Fibroblast of the aortic adventitia (primary cell): ENCODE data around the gene BCAR3. TPM values are rescaled to one million over a fixed set of nuclear protein-coding genes. Genes with fewer than 3 reads are reported as not detected.
A peak's percentile ranks its signal among the peaks of the same experiment; 100 is the strongest.

Experiments
- DNase-seq: peaks from one replicate; pipeline ENCODE4 v3.0.0-alpha.2; 2010; ENCODE audit warnings: low read depth
- H3K4me3 ChIP-seq: 2 replicates; pipeline ENCODE4 v1.5.1; 2011; ENCODE audit warnings: low read depth, mild to moderate bottlenecking, control low read depth, low read length, moderate library complexity
- total RNA-seq: library from RNA; depleted of rRNA; stranded (reverse); fragments of >200 nt; gene quantifications from 2 replicates; pipeline ENCODE4 v1.2.3, GENCODE V29; 2012; ENCODE audit warnings: low replicate concordance
- TF ChIP-seq, protein P1 (sequence below): IDR thresholded peaks from 2 replicates; pipeline ENCODE4 v1.5.1; 2011; ENCODE audit warnings: mild to moderate bottlenecking, low read length, control low read depth, inconsistent platforms; ENCODE audit not compliant: insufficient read depth

BCAR3 gene
- total RNA-seq, 1 donor, result 34.4 TPM

DNA sequence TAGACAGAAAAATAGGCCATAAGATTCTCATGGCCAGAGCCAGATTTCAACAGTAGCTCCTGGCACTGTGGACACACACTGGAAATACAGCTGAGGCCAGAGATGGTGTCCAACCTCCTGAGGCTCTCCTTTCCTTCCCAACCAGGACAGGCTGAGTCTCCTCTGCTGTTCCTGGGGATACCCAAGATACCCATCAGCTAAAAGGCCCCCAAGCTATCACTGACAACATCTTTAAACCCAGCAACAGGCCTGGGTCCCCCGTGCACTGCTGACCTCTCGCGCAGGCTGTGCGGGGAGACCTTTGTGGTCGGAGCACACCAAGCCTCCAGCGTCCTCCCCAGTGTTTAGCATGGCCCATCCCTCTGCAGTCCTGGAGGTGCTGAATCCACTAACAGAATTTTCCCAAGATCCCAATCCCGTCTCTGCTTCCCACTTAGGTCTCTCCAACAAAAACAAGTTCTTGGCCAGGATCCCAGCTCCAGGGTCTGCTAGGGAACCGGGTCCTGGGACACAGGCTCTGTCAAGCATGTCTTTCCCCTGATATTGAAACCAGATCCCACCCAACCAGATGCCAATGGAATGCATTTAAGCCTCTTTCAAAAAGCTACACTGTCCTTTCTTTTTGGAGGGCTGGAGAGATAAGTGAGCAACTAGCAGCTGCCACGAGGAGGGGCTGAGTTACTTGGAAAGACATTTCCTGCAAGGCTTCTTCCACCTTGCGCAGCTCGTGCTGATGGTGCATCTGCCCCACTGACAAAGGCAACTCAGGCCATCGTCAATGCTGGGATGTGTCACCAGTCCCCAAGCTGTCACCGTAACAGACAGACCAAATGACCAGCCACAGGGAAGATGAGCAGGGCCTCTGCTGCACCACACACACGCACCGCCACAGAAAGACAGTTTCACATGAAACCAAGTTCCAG lies 73.2 kb downstream of the BCAR3 start:
- TF ChIP-seq, protein P1, sequence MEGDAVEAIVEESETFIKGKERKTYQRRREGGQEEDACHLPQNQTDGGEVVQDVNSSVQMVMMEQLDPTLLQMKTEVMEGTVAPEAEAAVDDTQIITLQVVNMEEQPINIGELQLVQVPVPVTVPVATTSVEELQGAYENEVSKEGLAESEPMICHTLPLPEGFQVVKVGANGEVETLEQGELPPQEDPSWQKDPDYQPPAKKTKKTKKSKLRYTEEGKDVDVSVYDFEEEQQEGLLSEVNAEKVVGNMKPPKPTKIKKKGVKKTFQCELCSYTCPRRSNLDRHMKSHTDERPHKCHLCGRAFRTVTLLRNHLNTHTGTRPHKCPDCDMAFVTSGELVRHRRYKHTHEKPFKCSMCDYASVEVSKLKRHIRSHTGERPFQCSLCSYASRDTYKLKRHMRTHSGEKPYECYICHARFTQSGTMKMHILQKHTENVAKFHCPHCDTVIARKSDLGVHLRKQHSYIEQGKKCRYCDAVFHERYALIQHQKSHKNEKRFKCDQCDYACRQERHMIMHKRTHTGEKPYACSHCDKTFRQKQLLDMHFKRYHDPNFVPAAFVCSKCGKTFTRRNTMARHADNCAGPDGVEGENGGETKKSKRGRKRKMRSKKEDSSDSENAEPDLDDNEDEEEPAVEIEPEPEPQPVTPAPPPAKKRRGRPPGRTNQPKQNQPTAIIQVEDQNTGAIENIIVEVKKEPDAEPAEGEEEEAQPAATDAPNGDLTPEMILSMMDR, result no peak
- DNase-seq, result peak; percentile 78
- no peak overlapping the region for H3K4me3 ChIP-seq

DNA sequence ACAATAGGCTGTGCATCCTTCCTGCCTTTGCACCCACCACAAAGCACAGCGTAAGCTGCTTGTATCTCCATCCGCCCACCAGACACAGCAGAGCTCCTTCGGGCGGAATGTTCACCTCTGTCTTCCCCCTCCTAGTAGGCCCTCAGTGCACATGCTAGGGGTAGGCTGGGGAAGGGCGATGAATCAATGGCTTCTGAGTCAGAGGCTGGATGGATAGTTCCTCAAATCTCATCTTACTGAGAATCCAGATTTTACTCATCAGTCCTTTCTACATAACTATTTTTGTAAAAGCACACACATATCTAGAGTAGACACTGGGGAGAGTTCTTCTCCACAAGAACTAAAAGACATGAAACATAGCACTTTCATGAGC lies 73.8 kb downstream of the BCAR3 start:
- TF ChIP-seq, protein P1, result no peak
- no peak for DNase-seq
- no peak overlapping the region for H3K4me3 ChIP-seq

DNA sequence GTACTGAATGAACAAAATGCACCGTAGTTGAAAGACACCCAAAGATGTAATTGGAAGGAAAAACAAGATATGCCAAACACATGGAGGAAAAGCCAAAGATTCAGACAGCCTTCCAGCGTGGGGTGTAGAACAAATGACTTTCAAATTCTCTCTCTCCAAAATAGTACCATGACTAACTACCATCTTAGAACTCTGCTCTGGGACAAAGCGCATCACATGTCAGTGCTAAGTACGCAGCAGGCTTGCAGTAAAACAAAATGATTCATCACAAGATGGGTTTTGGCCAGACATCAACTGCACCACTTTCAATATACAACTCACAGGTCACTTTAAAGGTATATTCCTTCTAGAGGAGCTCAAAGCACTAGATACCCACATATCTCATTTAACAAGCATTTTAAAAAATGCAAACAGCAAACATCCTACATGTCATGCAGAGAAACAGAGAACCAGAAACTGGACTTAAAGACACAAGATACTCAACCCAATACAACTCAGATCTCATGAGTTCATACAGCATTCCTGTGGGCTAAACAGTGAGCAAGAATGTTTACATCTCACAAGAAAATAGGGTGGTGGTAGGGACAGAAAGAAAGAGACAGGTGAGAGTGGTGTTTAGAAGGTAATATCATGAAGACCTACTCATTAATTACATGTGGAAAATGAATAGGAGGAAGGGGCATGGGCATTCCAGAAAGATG lies 75.7 kb downstream of the BCAR3 start:
- TF ChIP-seq, protein P1, result no peak
- no peak overlapping the region for H3K4me3 ChIP-seq
- peak; percentile 93 for DNase-seq

DNA sequence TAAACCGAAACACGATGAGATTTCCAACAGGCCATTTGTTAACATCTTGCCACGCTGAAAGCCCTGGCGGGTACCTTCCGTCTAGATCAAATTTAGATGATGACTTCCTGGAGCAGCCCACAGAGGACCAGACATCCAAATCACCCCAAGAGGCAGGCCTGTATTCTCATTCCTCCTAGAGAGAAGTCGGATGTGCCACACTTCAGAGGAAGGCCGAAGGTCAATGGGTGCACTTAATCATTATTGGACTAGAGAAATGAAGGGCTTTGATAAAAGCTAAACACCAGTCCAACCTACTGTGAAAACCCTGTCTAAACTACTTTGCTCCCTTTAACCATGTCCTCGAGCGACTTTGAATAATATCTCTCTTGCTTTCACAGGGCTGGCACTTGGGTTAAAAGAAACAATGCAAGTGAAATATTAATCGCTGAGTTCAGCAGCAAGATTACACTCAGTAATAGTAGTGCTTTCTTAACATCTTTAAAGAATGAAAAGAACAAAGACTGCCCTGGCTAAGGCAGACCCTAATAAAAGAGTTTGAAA lies 76.5 kb downstream of the BCAR3 start:
- no peak for DNase-seq
- no peak overlapping the region for H3K4me3 ChIP-seq
- TF ChIP-seq, protein P1, result no peak

DNA sequence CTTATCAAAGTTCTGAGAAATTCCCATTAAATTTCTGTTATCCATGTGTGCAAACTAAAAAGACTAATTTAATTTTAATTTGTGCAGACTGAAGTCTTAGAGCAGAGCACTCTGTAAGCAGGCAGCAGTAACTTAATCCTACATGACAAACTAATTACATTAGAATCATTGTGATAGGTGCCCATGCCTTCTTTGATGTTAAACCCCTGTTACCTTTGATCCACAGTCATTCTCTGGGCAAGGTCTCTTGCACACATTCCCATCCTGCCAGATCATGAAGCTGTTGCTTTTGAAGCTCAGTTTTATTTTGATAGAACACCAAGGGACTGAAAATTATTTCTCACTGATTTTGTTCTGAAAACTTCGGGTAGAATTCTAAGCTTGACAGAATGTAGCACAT lies 77.2 kb downstream of the BCAR3 start:
- no peak overlapping the region for H3K4me3 ChIP-seq
- DNase-seq, result no peak
- TF ChIP-seq, protein P1, result no peak

DNA sequence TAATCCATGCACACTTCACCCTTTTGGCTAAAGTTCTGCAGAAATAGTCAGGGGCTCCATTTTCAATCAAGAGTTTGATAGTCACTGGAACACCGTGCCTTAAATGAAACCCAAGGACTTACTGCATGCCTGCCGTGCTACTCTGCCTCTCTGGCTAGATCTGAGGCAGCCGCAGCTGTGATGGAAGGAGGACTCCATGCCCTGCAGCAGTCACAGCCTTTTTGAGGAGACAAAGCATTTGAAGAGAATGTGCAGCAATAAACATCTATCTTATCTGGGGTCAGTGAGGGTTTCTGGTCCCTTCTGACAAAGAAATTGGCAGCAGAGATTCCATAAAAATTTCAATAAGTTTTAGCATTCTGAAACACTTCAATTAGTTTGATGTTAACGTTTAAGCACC lies 78.0 kb downstream of the BCAR3 start:
- no peak for DNase-seq
- TF ChIP-seq, protein P1, result no peak

More for the DNA sequence above, 78.0 kb downstream of the BCAR3 start:
- H3K4me3 ChIP-seq, result no peak overlapping the region
